Testis (tissue), 2 donors: ENCODE results near the gene B3GAT1.

ENCODE experiments used
- CTCF ChIP-seq, 3 experiments: fragments of 450-650 bp in 2 of 3; fragments of 200-600 bp in 1 of 3; sonication (generic) in 1 of 3; IDR thresholded peaks; one replicate each; pipeline ENCODE4 v1.5.1; 2016 to 2019; ENCODE audit warnings: antibody characterized with exemption in 3 of 3, mild to moderate bottlenecking in 2 of 3, moderate library complexity in 1 of 3
- POLR2A ChIP-seq: fragments of 450-650 bp; IDR thresholded peaks from one replicate; pipeline ENCODE4 v1.6.1; 2017; ENCODE audit warnings: antibody characterized with exemption, mild to moderate bottlenecking, moderate library complexity

GRCh38 chr11:134371436-134372185 is 40.4 kb downstream of the B3GAT1 start:
- TF ChIP-seq CTCF (IDR thresholded peaks at IDR 0.05) (no peak), POLR2A (no peak)
